K562 (cell line): ENCODE data around the gene RNF19B. TPM values are rescaled to one million over a fixed set of nuclear protein-coding genes. Genes with fewer than 3 reads are reported as not detected.

Source experiments
- ATAC-seq: fragments of 200-7000 bp; cut with Tn5 transposase; 3 replicates; pipeline ENCODE4 v1.9.1; 2020; ENCODE audit warnings: moderate library complexity
- BruUV-seq: library from RNA; stranded (reverse); fragments of 400-500 nt; replicated peaks from 2 replicates; lab custom pipeline; 2021; lab: Mats Ljungman, UMichigan
- CTCF ChIA-PET: fragments of 300-600 bp; formaldehyde crosslinking; extraction: SDS; loops from one replicate; lab custom pipeline; 2021; ENCODE audit warnings: low intra/inter-chr PET ratio; lab: Yijun Ruan, JAX
- POLR2A ChIA-PET: fragments of 300-600, 350-650 bp; sonication (Branson Sonifier 250); formaldehyde crosslinking; extraction: SDS; loops from one replicate; lab custom pipeline; 2021; ENCODE audit warnings: antibody characterized with exemption, inconsistent platforms; lab: Yijun Ruan, JAX
- DNase-seq, 4 experiments: peaks; one replicate each; pipeline versions ENCODE4 v3.0.0 to v3.0.0-alpha.2; 2011 to 2018; ENCODE audit warnings: low spot score in 3 of 4, mixed read lengths in 3 of 4; ENCODE audit errors: extremely low read depth in 1 of 4
- FAIRE-seq: peaks from 2 replicates; lab custom pipeline; 2011; peaks lifted over from hg19 to GRCh38; lab: Jason Lieb, UNC
- H2AFZ ChIP-seq: 2 replicates; pipeline ENCODE4 v1.6.0; 2011; ENCODE audit warnings: low read depth, low read length, control low read depth, inconsistent platforms
- H3K27ac ChIP-seq: fragments of 200-600 bp; 3 replicates; pipeline ENCODE4 v1.8.0; 2011; ENCODE audit warnings: low read depth, mild to moderate bottlenecking, control low read depth, inconsistent platforms, low read length, moderate library complexity, mixed read lengths; ENCODE audit errors: extremely low read depth
- H3K27me3 ChIP-seq, 2 experiments: fragments of 300-600 bp in 1 of 2; 2 replicates in 1 of 2; 3 replicates in 1 of 2; pipeline versions ENCODE4 v1.6.0 to v1.8.0; 2011; ENCODE audit warnings: inconsistent platforms in 2 of 2, low read length in 2 of 2, mild to moderate bottlenecking in 1 of 2, mixed read lengths in 1 of 2, moderate library complexity in 1 of 2; ENCODE audit not compliant: control insufficient read depth in 2 of 2, insufficient read depth in 2 of 2
- H3K36me3 ChIP-seq: fragments of 300-600 bp; 3 replicates; pipeline ENCODE4 v1.8.0; 2011; ENCODE audit warnings: mild to moderate bottlenecking, low read length, inconsistent platforms; ENCODE audit not compliant: control insufficient read depth, insufficient read depth
- H3K4me1 ChIP-seq, 2 experiments: fragments of 200-600 bp in 1 of 2; replicated peaks in 1 of 2; 2 replicates in 1 of 2; 3 replicates in 1 of 2; pipeline versions ENCODE4 v1.5.1 to v1.8.0; 2011; ENCODE audit warnings: inconsistent platforms in 2 of 2, low read length in 2 of 2, mild to moderate bottlenecking in 1 of 2, mixed read lengths in 1 of 2, moderate library complexity in 1 of 2; ENCODE audit not compliant: control insufficient read depth in 2 of 2, insufficient read depth in 2 of 2
- H3K4me2 ChIP-seq: 2 replicates; pipeline ENCODE4 v1.6.1; 2011; ENCODE audit warnings: low read length, control low read depth, inconsistent platforms, mixed read lengths; ENCODE audit not compliant: insufficient read depth
- H3K4me3 ChIP-seq: fragments of 200-600 bp; sonication (generic), shearing (Covaris generic); 2 replicates; pipeline ENCODE4 v1.5.1; 2016; ENCODE audit warnings: control low read depth, inconsistent platforms
- H3K79me2 ChIP-seq: fragments of 200-600 bp; 3 replicates; pipeline ENCODE4 v1.8.0; 2011; ENCODE audit warnings: low read length, inconsistent platforms; ENCODE audit not compliant: control insufficient read depth, insufficient read depth
- H3K9ac ChIP-seq, 2 experiments: 2 replicates each; pipeline versions ENCODE4 v1.6.0 to v1.6.1; 2011; ENCODE audit warnings: low read depth in 2 of 2, low read length in 2 of 2, control low read depth in 1 of 2, inconsistent platforms in 1 of 2, mild to moderate bottlenecking in 1 of 2, mixed read lengths in 1 of 2; ENCODE audit not compliant: insufficient read depth in 1 of 2
- H3K9me1 ChIP-seq: one replicate; pipeline ENCODE4 v1.6.0; 2011; ENCODE audit warnings: inconsistent platforms, mild to moderate bottlenecking, low read length, moderate library complexity; ENCODE audit not compliant: control insufficient read depth, insufficient read depth
- H3K9me3 ChIP-seq: replicated peaks from 2 replicates; pipeline ENCODE4 v1.5.1; 2011; ENCODE audit warnings: low read depth, low read length, inconsistent platforms; ENCODE audit not compliant: control insufficient read depth, insufficient read depth
- H4K20me1 ChIP-seq: replicated peaks from 2 replicates; pipeline ENCODE4 v1.6.1; 2011; ENCODE audit warnings: low read length, inconsistent platforms, mixed read lengths; ENCODE audit not compliant: control insufficient read depth, insufficient read depth
- ATF7 ChIP-seq: fragments of 450-650 bp; IDR thresholded peaks from 2 replicates; pipeline ENCODE4 v1.7.1; 2014; ENCODE audit warnings: mild to moderate bottlenecking, moderate library complexity
- CBFA2T2 ChIP-seq: fragments of 450-650 bp; conservative IDR thresholded peaks from 2 replicates; pipeline ENCODE4 v1.6.1; 2017; ENCODE audit warnings: mild to moderate bottlenecking
- DDX20 ChIP-seq: fragments of 450-650 bp; IDR thresholded peaks from 2 replicates; pipeline ENCODE4 v1.6.1; 2016; ENCODE audit warnings: missing genetic modification characterization, low read depth, mild to moderate bottlenecking, missing compliant biosample characterization, moderate library complexity
- E2F6 ChIP-seq, 2 experiments: IDR thresholded peaks; 2 replicates each; pipeline ENCODE4 v1.6.1; 2011; ENCODE audit warnings: borderline replicate concordance in 1 of 2, control low read depth in 1 of 2, low read depth in 1 of 2, low read length in 1 of 2, mild to moderate bottlenecking in 1 of 2, mixed read lengths in 1 of 2, moderate library complexity in 1 of 2; ENCODE audit not compliant: insufficient read depth in 1 of 2, insufficient read length in 1 of 2, poor library complexity in 1 of 2, severe bottlenecking in 1 of 2; ENCODE audit errors: extremely low read depth in 1 of 2
- WGBS: fragments of 100-300 bp; shearing (Covaris generic); methylation state at CpG from one replicate; pipeline ENCODE4 v1.1.6; 2016; ENCODE audit warnings: low coverage, mixed read lengths; ENCODE audit not compliant: insufficient coverage; ENCODE audit errors: missing lambda C conversion rate; 5-methylcytosine and 5-hydroxymethylcytosine counted together
- in situ Hi-C: fragments of 300-500 bp; cut with MboI; formaldehyde crosslinking; loops from 4 replicates; pipeline ENCODE4 v1.15.0; 2018; ENCODE audit warnings: inconsistent platforms, mixed read lengths
- intact Hi-C: fragments of 100-400 bp; cut with micrococcal nuclease; formaldehyde crosslinking; loops from 2 replicates; pipeline ENCODE4 v1.14.2; 2022
- polyA plus RNA-seq, 8 experiments: library from polyadenylated mRNA; depleted of rRNA in 4 of 8; stranded (reverse) in 5 of 8; unstranded in 3 of 8; fragments of >200 nt; fragmentation: Nextera tagmentation in 2 of 8; fragmentation: Illumina TruSeq in 1 of 8; extraction: Ambion mirVana in 2 of 8; extraction: Trizol in 1 of 8; gene quantifications; 2 replicates each; pipeline versions ENCODE4 v1.2.1 to v1.2.3, GENCODE V29; 2011 to 2014; ENCODE audit warnings: inconsistent platforms in 1 of 8, missing spikeins in 1 of 8
- total RNA-seq, 7 experiments: library from RNA; depleted of rRNA in 6 of 7; stranded (reverse); fragments of >200 nt in 6 of 7; fragmentation: Illumina TruSeq in 2 of 7; extraction: Trizol in 2 of 7; gene quantifications; 2 replicates each; pipeline versions ENCODE4 v1.2.1 to v1.2.3, GENCODE V29; 2011 to 2021; ENCODE audit warnings: low replicate concordance in 1 of 7

RNF19B gene
- total and polyA plus RNA-seq, 9 of the 15 experiments (the other 6 are each of a cell fraction or from before 2014, with no cell fraction given), result 2.6 to 14.9 (median 10.1) TPM

- H4K20me1 ChIP-seq, result no peaks in the 10 kb centered on the region; the same call in 1 of the 2 replicates
- no peak overlapping the region for H2AFZ ChIP-seq
- POLR2A ChIA-PET, result interaction anchor here (1.3 kb wide), 1 partner anchor 14 kb away, joined by 3 read pairs; no protein-coding TSS in a partner anchor
- FAIRE-seq, result no peak
- H3K27ac ChIP-seq, result no peak overlapping the region
- H3K9me1 ChIP-seq, result no peaks in the 10 kb centered on the region
- no peaks in the 10 kb centered on the region for H3K9me3 ChIP-seq
- H3K9ac ChIP-seq, result no peak overlapping the region
- 58% methylated on average over 5 of the region's 5 CpGs for WGBS
- no peak for TF ChIP-seq ATF7
- TF ChIP-seq CBFA2T2, result no peak
- no peak for TF ChIP-seq DDX20 (tag)
- no peak for TF ChIP-seq E2F6 (IDR thresholded peaks at IDR 0.05; ENCODE audit: borderline replicate concordance in 1 of 2, extremely low read depth in 1 of 2, insufficient read depth in 1 of 2, insufficient read length in 1 of 2, low read depth in 1 of 2, low read length in 1 of 2, poor library complexity in 1 of 2, severe bottlenecking in 1 of 2)
- TF ChIP-seq, all 486 proteins: peak for 0
- Histone ChIP-seq H3K79me2 (no peaks in the 10 kb centered on the region), H3K36me3 (no peaks in the 10 kb centered on the region), H3K4me1 (peaks cover 15 to 22% of the 10 kb centered on the region in 2 experiments), H3K4me3 (no peak overlapping the region), H3K27me3 (no peaks in the 10 kb centered on the region), H3K4me2 (no peak overlapping the region)
- in situ Hi-C loops, result no loop called here
- intact Hi-C loops, result no loop called here
- ATAC-seq, result no peak
- no TSS peak for BruUV-seq
- CTCF ChIA-PET, result no interaction called here
- DNase-seq, result no peak
Observed at GRCh38 chr1:32990887-32991286, 26.3 kb upstream of the RNF19B start.
